Measurements from ENCODE around the gene DLK2. TPM values are rescaled to one million over a fixed set of nuclear protein-coding genes. Genes with fewer than 3 reads are reported as not detected.
A peak's percentile ranks its signal among the peaks of the same experiment; 100 is the strongest.

DLK2 gene
- total RNA-seq, 1 experiment from 2014 or later, result 1.6 TPM

DNA sequence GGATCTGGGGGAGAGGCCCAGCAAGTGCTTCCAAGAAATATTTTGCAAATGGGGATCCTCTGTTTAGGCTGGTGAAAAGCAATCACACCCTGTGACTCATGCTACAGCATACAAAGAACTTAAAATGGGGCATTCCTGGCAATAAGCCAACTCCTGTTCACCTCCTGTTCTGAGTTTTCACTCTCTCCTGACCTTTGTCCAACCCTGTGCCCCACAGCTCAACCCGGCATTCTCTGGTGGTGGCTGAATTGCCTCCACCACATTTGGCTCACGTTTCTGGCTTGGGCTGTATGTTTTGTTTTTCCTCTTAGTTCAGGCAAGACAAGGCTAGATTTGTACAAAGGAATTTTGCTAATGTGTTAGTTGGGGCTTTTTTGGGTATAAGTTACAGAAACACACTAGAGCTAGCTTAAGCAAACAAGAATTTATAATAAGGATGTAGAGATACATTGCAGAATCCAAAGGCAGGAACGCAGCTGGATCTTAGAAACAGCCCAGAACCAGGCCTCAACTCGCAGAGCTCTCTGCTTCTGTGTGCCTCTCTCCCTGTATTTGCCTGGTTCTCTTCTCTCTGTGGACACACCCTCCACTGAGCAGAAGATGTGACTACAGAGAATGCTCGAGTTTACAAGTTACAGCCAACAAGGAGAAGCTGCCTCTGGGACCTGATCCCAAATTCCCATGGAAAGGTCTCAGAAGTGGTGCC, 18.6 kb downstream of the DLK2 start:
- peaks cover 12 to 18% of the 10 kb centered on the region in 2 experiments for H3K4me1 ChIP-seq (ENCODE audit: control insufficient read depth in 1 of 2, insufficient read depth in 2 of 2, low read length in 2 of 2)
- TF ChIP-seq SP1 (IDR thresholded peaks at IDR 0.05; ENCODE audit: low read depth) (no peak; the same call in 1 of the 2 replicates), POLR2AphosphoS5 (IDR thresholded peaks at IDR 0.05; ENCODE audit: low read depth, low read length) (peak; percentile 30; the same call in 1 of the 2 replicates), JUND (IDR thresholded peaks at IDR 0.05) (peak; percentile 33; the same call in 1 of the 2 replicates)
- H2AFZ ChIP-seq (ENCODE audit: low read depth, low read length, poor library complexity, severe bottlenecking), result no peak overlapping the region
- H3K27me3 ChIP-seq (ENCODE audit: insufficient read depth, low read length), result no peaks in the 10 kb centered on the region
- H3K9me3 ChIP-seq (ENCODE audit: control insufficient read depth in 1 of 2, insufficient read depth in 1 of 2, low read depth in 1 of 2, low read length in 2 of 2), result no peaks in the 10 kb centered on the region
- ATAC-seq (peak; percentile 76), DNase-seq (ENCODE audit: low read depth, low spot score) (no peak)
- no peaks in the 10 kb centered on the region for H3K79me2 ChIP-seq (ENCODE audit: insufficient read depth, low read length)
- H4K20me1 ChIP-seq (ENCODE audit: insufficient read depth), result no peaks in the 10 kb centered on the region
- peaks cover 3% of the 10 kb centered on the region in 2 experiments; a peak in 3 of 4 replicates for H3K36me3 ChIP-seq (ENCODE audit: control insufficient read depth in 1 of 2, insufficient read depth in 2 of 2, low read length in 2 of 2)
- CTCF ChIA-PET, result interaction anchor here (0.8 to 1.8 kb wide), 2 partner anchors 21 to 173 kb away, joined by 4 to 5 read pairs; no protein-coding TSS in a partner anchor
- RAD21 ChIA-PET (ENCODE audit: low non-redundant PET in 1 of 2, low total read pairs in 2 of 2, uncharacterized antibody in 2 of 2, unreplicated experiment in 2 of 2), result no interaction called here
- BruUV-seq (replicated peaks), result no TSS peak
- H3K4me2 ChIP-seq (ENCODE audit: low read length), result peak overlapping the region; percentile 56
- intact Hi-C loops (cut with micrococcal nuclease), result no loop called here
- no peaks in the 10 kb centered on the region for H3K9me2 ChIP-seq (ENCODE audit: insufficient read depth)
- no peak overlapping the region; the same call in 1 of the 2 replicates for H3K9ac ChIP-seq (ENCODE audit: low read length)
- H3K27ac ChIP-seq (ENCODE audit: low read depth, low read length), result peak overlapping the region; percentile 15
- H3K4me3 ChIP-seq (replicated peaks in 1 of 2; ENCODE audit: low read depth in 1 of 2, low read length in 2 of 2), result no peak overlapping the region
- POLR2A ChIA-PET, result interaction anchor here (1.3 kb wide), 1 partner anchor 9 kb away, joined by 3 read pairs; the partner anchor contains the start of gene ABCC10

DNA sequence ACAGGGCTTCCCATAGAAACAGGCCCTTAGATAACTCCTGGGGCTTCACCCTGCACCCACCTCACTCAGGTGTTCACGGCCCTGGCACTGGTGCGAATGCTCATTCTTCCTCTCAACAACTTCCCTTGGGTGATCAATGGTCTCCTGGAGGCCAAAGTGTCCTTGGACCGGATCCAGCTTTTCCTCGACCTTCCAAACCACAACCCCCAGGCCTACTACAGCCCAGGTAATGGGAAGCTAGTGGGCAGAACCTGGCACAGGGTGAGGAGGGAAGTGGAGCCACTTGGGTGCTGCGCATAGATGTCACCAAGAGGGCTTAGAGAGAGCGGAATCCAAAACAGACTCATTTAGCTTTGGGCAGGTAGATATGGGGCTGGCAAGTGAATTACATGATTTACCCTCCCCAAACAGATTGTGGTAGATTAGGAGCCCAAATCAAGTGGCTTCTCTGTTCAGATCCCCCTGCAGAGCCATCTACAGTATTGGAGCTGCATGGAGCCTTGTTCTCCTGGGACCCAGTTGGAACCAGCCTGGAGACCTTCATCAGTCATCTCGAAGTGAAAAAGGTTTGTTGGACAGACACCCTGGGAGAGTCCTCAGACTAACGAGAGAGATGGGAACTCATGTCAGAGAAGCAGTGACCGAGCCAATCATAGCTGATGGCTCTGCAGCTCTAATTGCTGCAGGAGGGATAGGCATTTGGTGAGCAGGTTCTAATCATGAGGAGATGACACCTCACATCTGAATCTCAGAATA, 19.5 kb downstream of the DLK2 start:
- Histone ChIP-seq H3K79me2 (ENCODE audit: insufficient read depth, low read length) (no peaks in the 10 kb centered on the region), H3K4me3 (replicated peaks in 1 of 2; ENCODE audit: low read depth in 1 of 2, low read length in 2 of 2) (no peak overlapping the region), H4K20me1 (ENCODE audit: insufficient read depth) (no peaks in the 10 kb centered on the region), H3K27me3 (ENCODE audit: insufficient read depth, low read length) (no peaks in the 10 kb centered on the region), H3K9me3 (ENCODE audit: control insufficient read depth in 1 of 2, insufficient read depth in 1 of 2, low read depth in 1 of 2, low read length in 2 of 2) (no peaks in the 10 kb centered on the region), H3K9ac (ENCODE audit: low read length) (no peak overlapping the region; the same call in 1 of the 2 replicates), H3K4me1 (ENCODE audit: control insufficient read depth in 1 of 2, insufficient read depth in 2 of 2, low read length in 2 of 2) (peaks cover 12 to 18% of the 10 kb centered on the region in 2 experiments), H3K4me2 (ENCODE audit: low read length) (peak overlapping the region; percentile 56), H3K9me2 (ENCODE audit: insufficient read depth) (no peaks in the 10 kb centered on the region), H3K36me3 (ENCODE audit: control insufficient read depth in 1 of 2, insufficient read depth in 2 of 2, low read length in 2 of 2) (peaks cover 0 to 3% of the 10 kb centered on the region in 2 experiments; a peak in 2 of 4 replicates), H2AFZ (ENCODE audit: low read depth, low read length, poor library complexity, severe bottlenecking) (no peak overlapping the region), H3K27ac (ENCODE audit: low read depth, low read length) (peak overlapping the region; percentile 15)
- BruUV-seq (replicated peaks), result no TSS peak
- no peak for DNase-seq (ENCODE audit: low read depth, low spot score)
- TF ChIP-seq SIN3A (IDR thresholded peaks at IDR 0.05; ENCODE audit: low read depth) (no peak), POLR2AphosphoS5 (IDR thresholded peaks at IDR 0.05; ENCODE audit: low read depth, low read length) (no peak), FOSL1 (IDR thresholded peaks at IDR 0.05; ENCODE audit: low read depth) (no peak), RAD21 (IDR thresholded peaks at IDR 0.05; ENCODE audit: low read depth) (no peak), EZH2 (IDR thresholded peaks at IDR 0.05) (no peak), SP1 (IDR thresholded peaks at IDR 0.05; ENCODE audit: low read depth) (no peak), ZFX (IDR thresholded peaks at IDR 0.05) (no peak), ZNF274 (IDR thresholded peaks at IDR 0.05; ENCODE audit: low read depth, low read length) (no peak)
- ATAC-seq, result peak; percentile 18; the same call in 1 of the 2 replicates
- intact Hi-C loops (cut with micrococcal nuclease), result no loop called here
- ChIA-PET RAD21 (ENCODE audit: low non-redundant PET in 1 of 2, low total read pairs in 2 of 2, uncharacterized antibody in 2 of 2, unreplicated experiment in 2 of 2) (no interaction called here), CTCF (no interaction called here), POLR2A (no interaction called here)

All from HCT116 (cell line).